RWPE2 (cell line): ENCODE data around the gene YPEL1.
"Not testable (repeated sequence)": the region's sequence is repeated elsewhere in the genome, so short reads cannot be mapped to it uniquely, and the experiment has no call there.

Source experiments
- ATAC-seq: fragments of 200-7000 bp; cut with Tn5 transposase; 3 replicates; pipeline ENCODE4 v1.9.1; 2021; ENCODE audit warnings: low read depth
- DNase-seq: peaks from one replicate; pipeline ENCODE4 v3.0.0-alpha.2; 2020; ENCODE audit warnings: low spot score
- H3K27ac ChIP-seq: fragments of 450-650 bp; 2 replicates; pipeline ENCODE4 v1.5.1; 2017; ENCODE audit warnings: mild to moderate bottlenecking; ENCODE audit not compliant: poor library complexity, severe bottlenecking
- H3K27me3 ChIP-seq: fragments of 250-450 bp; sonication (Bioruptor Pico); 2 replicates; pipeline ENCODE4 v1.5.1; 2021; ENCODE audit warnings: mild to moderate bottlenecking, moderate library complexity; ENCODE audit not compliant: insufficient read depth, poor library complexity, severe bottlenecking
- H3K36me3 ChIP-seq: fragments of 250-450 bp; sonication (Bioruptor Pico); 2 replicates; pipeline ENCODE4 v1.5.1; 2020; ENCODE audit warnings: low read depth, mild to moderate bottlenecking, moderate library complexity
- H3K4me1 ChIP-seq: fragments of 250-450 bp; sonication (Bioruptor Pico); 2 replicates; pipeline ENCODE4 v1.5.1; 2021; ENCODE audit warnings: mild to moderate bottlenecking, moderate library complexity; ENCODE audit not compliant: insufficient read depth, poor library complexity, severe bottlenecking
- H3K4me3 ChIP-seq: fragments of 250-450 bp; sonication (Bioruptor Pico); 2 replicates; pipeline ENCODE4 v1.5.1; 2021; ENCODE audit warnings: mild to moderate bottlenecking, moderate library complexity; ENCODE audit not compliant: severe bottlenecking
- H3K9me3 ChIP-seq: fragments of 250-450 bp; sonication (Bioruptor Pico); 2 replicates; pipeline ENCODE4 v1.5.1; 2021; ENCODE audit warnings: mild to moderate bottlenecking, moderate library complexity; ENCODE audit not compliant: severe bottlenecking
- CTCF ChIP-seq: fragments of 450-650 bp; IDR thresholded peaks from one replicate; pipeline ENCODE4 v1.5.1; 2017; ENCODE audit warnings: mild to moderate bottlenecking, moderate library complexity; ENCODE audit not compliant: poor library complexity, severe bottlenecking

YPEL1 gene

GRCh38 chr22:21730535-21731308 is 4.9 kb downstream of the YPEL1 start:
- Histone ChIP-seq H3K27ac (no peak overlapping the region), H3K27me3 (no peaks in the 10 kb centered on the region), H3K4me3 (no peak overlapping the region), H3K9me3 (no peaks in the 10 kb centered on the region), H3K36me3 (no peaks in the 10 kb centered on the region), H3K4me1 (peaks cover 5% of the 10 kb centered on the region)
- ATAC-seq (no peak), DNase-seq (no peak)
- TF ChIP-seq CTCF, result no peak

GRCh38 chr22:21729184-21729583 is 6.4 kb downstream of the YPEL1 start:
- DNase-seq, ATAC-seq, H3K27ac ChIP-seq, H3K27me3 ChIP-seq, H3K4me1 ChIP-seq, H3K9me3 ChIP-seq, H3K4me3 ChIP-seq, H3K36me3 ChIP-seq: not testable (repeated sequence)

- no peaks in the 10 kb centered on the region for H3K36me3 ChIP-seq
- no peak for ATAC-seq
- no peak overlapping the region for H3K27ac ChIP-seq
- no peaks in the 10 kb centered on the region for H3K27me3 ChIP-seq
- DNase-seq, result no peak
- no peaks in the 10 kb centered on the region for H3K4me1 ChIP-seq
- H3K4me3 ChIP-seq, result no peak overlapping the region
- H3K9me3 ChIP-seq, result no peaks in the 10 kb centered on the region
- TF ChIP-seq CTCF, result no peak
Measured at GRCh38 chr22:21728270-21728669, 7.3 kb downstream of the YPEL1 start.

- Histone ChIP-seq H3K4me1 (no peaks in the 10 kb centered on the region), H3K4me3 (no peak overlapping the region), H3K27me3 (no peaks in the 10 kb centered on the region), H3K9me3 (no peaks in the 10 kb centered on the region), H3K36me3 (no peaks in the 10 kb centered on the region), H3K27ac (no peak overlapping the region)
- ATAC-seq, result no peak
- no peak for DNase-seq
- no peak for TF ChIP-seq CTCF
Measured at GRCh38 chr22:21727768-21728167, 7.8 kb downstream of the YPEL1 start.

GRCh38 chr22:21727159-21727558 is 8.4 kb downstream of the YPEL1 start:
- DNase-seq (no peak), ATAC-seq (no peak)
- no peak overlapping the region for H3K27ac ChIP-seq
- H3K4me3 ChIP-seq, result no peak overlapping the region
- H3K27me3 ChIP-seq, result no peaks in the 10 kb centered on the region
- H3K36me3 ChIP-seq, result no peaks in the 10 kb centered on the region
- H3K9me3 ChIP-seq, result no peaks in the 10 kb centered on the region
- TF ChIP-seq CTCF, result no peak
- H3K4me1 ChIP-seq, result no peaks in the 10 kb centered on the region
